PFSK-1 (cell line): ENCODE measurements around the gene ANAPC2.

Experiments
- POLR2AphosphoS5 ChIP-seq: IDR thresholded peaks from 2 replicates; pipeline ENCODE4 v1.6.1; 2012; ENCODE audit warnings: low read depth, mild to moderate bottlenecking, control low read depth, low read length, moderate library complexity
- REST ChIP-seq, 2 experiments: IDR thresholded peaks; 2 replicates each; pipeline versions ENCODE4 v1.6.1 to v1.8.0; 2011 to 2012; ENCODE audit warnings: low read depth in 2 of 2, low read length in 2 of 2, control low read depth in 1 of 2, inconsistent platforms in 1 of 2, mild to moderate bottlenecking in 1 of 2, moderate library complexity in 1 of 2; ENCODE audit not compliant: insufficient read depth in 1 of 2
- SIN3A ChIP-seq: IDR thresholded peaks from 2 replicates; pipeline ENCODE4 v1.6.1; 2012; ENCODE audit warnings: mild to moderate bottlenecking, low read length, moderate library complexity, borderline replicate concordance; ENCODE audit not compliant: insufficient read depth
- TAF1 ChIP-seq: IDR thresholded peaks from 2 replicates; pipeline ENCODE4 v1.6.1; 2012; ENCODE audit warnings: low read length, control low read depth, borderline replicate concordance; ENCODE audit not compliant: insufficient read depth

GRCh38 chr9:137178939-137179630 lies 9.3 kb downstream of the ANAPC2 start:
- no peak for TF ChIP-seq REST (IDR thresholded peaks at IDR 0.05; ENCODE audit: insufficient read depth in 1 of 2, low read depth in 2 of 2, low read length in 2 of 2)
- no peak for TF ChIP-seq POLR2AphosphoS5
- no peak for TF ChIP-seq SIN3A
- no peak for TF ChIP-seq TAF1
